Uterus (tissue), 2 donors: ENCODE measurements around the gene RAB6B.

Experiments
- CTCF ChIP-seq, 4 experiments: fragments of 200-600 bp in 2 of 4; fragments of 450-650 bp in 2 of 4; sonication (generic) in 2 of 4; IDR thresholded peaks; one replicate each; pipeline ENCODE4 v1.5.1; 2016 to 2019; ENCODE audit warnings: antibody characterized with exemption in 4 of 4, mild to moderate bottlenecking in 2 of 4, moderate library complexity in 1 of 4
- POLR2A ChIP-seq, 2 donors: fragments of 450-650 bp; IDR thresholded peaks; one replicate each; pipeline ENCODE4 v1.6.1; 2016; ENCODE audit warnings: antibody characterized with exemption in 2 of 2, mild to moderate bottlenecking in 1 of 2, moderate library complexity in 1 of 2

- TF ChIP-seq POLR2A (IDR thresholded peaks at IDR 0.05) = no peak
- no peak for TF ChIP-seq CTCF (IDR thresholded peaks at IDR 0.05)
Observed at GRCh38 chr3:133928136-133928893, 32.6 kb upstream of the RAB6B start.
